GM23248 (cell line): ENCODE results near the gene USP10.

Experiments
- EZH2 ChIP-seq: fragments of 200-600 bp; sonication (generic); IDR thresholded peaks from 2 replicates; pipeline ENCODE4 v1.6.1; 2018; ENCODE audit warnings: antibody characterized with exemption, mild to moderate bottlenecking; ENCODE audit not compliant: insufficient read depth, poor library complexity, severe bottlenecking
- EZH2phosphoT487 ChIP-seq: fragments of 200-600 bp; sonication (generic); IDR thresholded peaks from 2 replicates; pipeline ENCODE4 v1.6.1; 2018; ENCODE audit warnings: antibody characterized with exemption, moderate library complexity, mild to moderate bottlenecking, low read depth; ENCODE audit not compliant: insufficient read depth

- TF ChIP-seq EZH2 = no peak
- TF ChIP-seq EZH2phosphoT487 = no peak
Observed at GRCh38 chr16:84699147-84699711, 571 bp upstream of the USP10 start.
